GM23338 (cell line): ENCODE data around the gene TXNRD1. TPM values are rescaled to one million over a fixed set of nuclear protein-coding genes. Genes with fewer than 3 reads are reported as not detected.

Experiments used
- ATAC-seq: fragments of 200-7000 bp; cut with Tn5 transposase; 3 replicates; pipeline ENCODE4 v1.9.1; 2020
- DNase-seq: peaks from one replicate; pipeline ENCODE4 v3.0.0-alpha.2; 2015; ENCODE audit warnings: low spot score
- H2AFZ ChIP-seq: fragments of 200-600 bp; sonication (generic); 2 replicates; pipeline ENCODE4 v1.8.0; 2016; ENCODE audit warnings: antibody characterized with exemption, mild to moderate bottlenecking, moderate library complexity
- H3F3A ChIP-seq: fragments of 200-600 bp; sonication (generic); replicated peaks from 2 replicates; pipeline ENCODE4 v1.8.0; 2017; ENCODE audit warnings: antibody characterized with exemption, mixed run types, low read depth
- H3K27ac ChIP-seq: fragments of 200-600 bp; sonication (generic); 2 replicates; pipeline ENCODE4 v1.6.1; 2016; ENCODE audit warnings: low read depth
- H3K27me3 ChIP-seq: fragments of 200-600 bp; sonication (generic); 2 replicates; pipeline ENCODE4 v1.8.0; 2016; ENCODE audit warnings: mild to moderate bottlenecking, mixed run types, moderate library complexity; ENCODE audit not compliant: insufficient read depth
- H3K36me3 ChIP-seq: fragments of 200-600 bp; sonication (generic); 2 replicates; pipeline ENCODE4 v1.8.0; 2016; ENCODE audit warnings: mild to moderate bottlenecking; ENCODE audit not compliant: insufficient read depth
- H3K4me1 ChIP-seq: fragments of 200-600 bp; sonication (generic); 2 replicates; pipeline ENCODE4 v1.8.0; 2016; ENCODE audit warnings: mild to moderate bottlenecking, moderate library complexity; ENCODE audit not compliant: insufficient read depth
- H3K4me2 ChIP-seq: fragments of 200-600 bp; sonication (generic); 2 replicates; pipeline ENCODE4 v1.7.1; 2017; ENCODE audit warnings: mixed run types
- H3K4me3 ChIP-seq: fragments of 200-600 bp; sonication (generic); 2 replicates; pipeline ENCODE4 v1.6.1; 2016; ENCODE audit warnings: mixed run types
- H3K79me2 ChIP-seq: fragments of 200-600 bp; sonication (generic); replicated peaks from 2 replicates; pipeline ENCODE4 v1.8.0; 2017; ENCODE audit warnings: mild to moderate bottlenecking; ENCODE audit not compliant: insufficient read depth
- H3K9me2 ChIP-seq: fragments of 200-600 bp; sonication (generic); 2 replicates; pipeline ENCODE4 v1.8.0; 2017; ENCODE audit not compliant: insufficient read depth
- H4K20me1 ChIP-seq: fragments of 200-600 bp; sonication (generic); replicated peaks from 2 replicates; pipeline ENCODE4 v1.8.0; 2017; ENCODE audit warnings: mild to moderate bottlenecking; ENCODE audit not compliant: insufficient read depth
- H3K27ac Mint-ChIP-seq: 2 replicates; pipeline ENCODE4 v1.8.0; 2020; ENCODE audit warnings: inconsistent platforms, mild to moderate bottlenecking, moderate library complexity, mixed read lengths
- H3K27me3 Mint-ChIP-seq: 3 replicates; pipeline ENCODE4 v1.8.0; 2022; ENCODE audit warnings: low read depth, mild to moderate bottlenecking, moderate library complexity, mixed read lengths, inconsistent platforms; ENCODE audit not compliant: insufficient read depth, poor library complexity
- H3K36me3 Mint-ChIP-seq: 3 replicates; pipeline ENCODE4 v1.8.0; 2021; ENCODE audit warnings: low read depth, mild to moderate bottlenecking, inconsistent platforms, moderate library complexity, mixed read lengths
- H3K4me1 Mint-ChIP-seq: 3 replicates; pipeline ENCODE4 v1.8.0; 2020; ENCODE audit warnings: mild to moderate bottlenecking, inconsistent platforms, mixed read lengths
- H3K4me3 Mint-ChIP-seq: 3 replicates; pipeline ENCODE4 v1.8.0; 2021; ENCODE audit warnings: moderate library complexity, mild to moderate bottlenecking, inconsistent platforms, mixed read lengths
- H3K9me3 Mint-ChIP-seq: 3 replicates; pipeline ENCODE4 v1.8.0; 2020; ENCODE audit warnings: moderate library complexity, mild to moderate bottlenecking, inconsistent platforms, mixed read lengths
- CREB1 ChIP-seq: fragments of 250-450 bp; sonication (Bioruptor Pico); IDR thresholded peaks from 2 replicates; pipeline ENCODE4 v1.5.0; 2020; ENCODE audit warnings: low read depth, mild to moderate bottlenecking, moderate library complexity
- EZH2 ChIP-seq: fragments of 200-600 bp; sonication (generic); IDR thresholded peaks from one replicate; pipeline ENCODE4 v1.8.0; 2017; ENCODE audit warnings: antibody characterized with exemption, mild to moderate bottlenecking, low read depth; ENCODE audit not compliant: unreplicated experiment
- POLR2AphosphoS5 ChIP-seq: IDR thresholded peaks from 2 replicates; pipeline ENCODE4 v1.6.1; 2016; ENCODE audit warnings: antibody characterized with exemption, low read depth
- ZNF331 ChIP-seq: fragments of 250-450 bp; sonication (Bioruptor Pico); IDR thresholded peaks from 2 replicates; pipeline ENCODE4 v1.5.0; 2020; ENCODE audit warnings: low read depth, mild to moderate bottlenecking, moderate library complexity
- long read RNA-seq: library from polyadenylated mRNA; unstranded; transcript quantifications from one replicate; pipeline ENCODE4 v2.0.0, GENCODE V29; 2020; ENCODE audit not compliant: unreplicated experiment
- polyA plus RNA-seq: library from polyadenylated mRNA; unstranded; fragments of >200 nt; fragmentation: Nextera tagmentation; extraction: Ambion mirVana; gene quantifications from 2 replicates; pipeline ENCODE4 v1.2.1, GENCODE V29; 2016
- total RNA-seq: library from RNA; depleted of rRNA; stranded (reverse); fragments of >200 nt; shearing (Covaris generic); gene quantifications from 2 replicates; pipeline ENCODE4 v1.2.3, GENCODE V29; 2014; rRNA removed
- TF ChIP-seq, protein P1 (sequence below), 2 experiments: fragments of 200-600 bp in 1 of 2; sonication (generic) in 1 of 2; conservative IDR thresholded peaks; 2 replicates each; pipeline versions ENCODE4 v1.5.1 to v1.6.1; 2016 to 2017; ENCODE audit warnings: antibody characterized with exemption in 2 of 2, low read depth in 2 of 2, mild to moderate bottlenecking in 2 of 2, moderate library complexity in 1 of 2
- TF ChIP-seq, protein P2 (sequence below): IDR thresholded peaks from one replicate; pipeline ENCODE4 v1.6.1; 2018; ENCODE audit warnings: antibody characterized with exemption; ENCODE audit not compliant: unreplicated experiment

TXNRD1 gene
- 127 and 135 TPM in 2 replicates for total RNA-seq
- 108 and 115 TPM in 2 replicates for polyA plus RNA-seq
- long read RNA-seq, transcript TXNRD1-205 (15 exons, 3,930 nt), result major isoform, 7 of 36 reads
- long read RNA-seq, partial matches to known transcripts, result 17 of 36 reads
- long read RNA-seq, other reads (novel, unspliced or antisense), result 11 of 36 reads

DNA sequence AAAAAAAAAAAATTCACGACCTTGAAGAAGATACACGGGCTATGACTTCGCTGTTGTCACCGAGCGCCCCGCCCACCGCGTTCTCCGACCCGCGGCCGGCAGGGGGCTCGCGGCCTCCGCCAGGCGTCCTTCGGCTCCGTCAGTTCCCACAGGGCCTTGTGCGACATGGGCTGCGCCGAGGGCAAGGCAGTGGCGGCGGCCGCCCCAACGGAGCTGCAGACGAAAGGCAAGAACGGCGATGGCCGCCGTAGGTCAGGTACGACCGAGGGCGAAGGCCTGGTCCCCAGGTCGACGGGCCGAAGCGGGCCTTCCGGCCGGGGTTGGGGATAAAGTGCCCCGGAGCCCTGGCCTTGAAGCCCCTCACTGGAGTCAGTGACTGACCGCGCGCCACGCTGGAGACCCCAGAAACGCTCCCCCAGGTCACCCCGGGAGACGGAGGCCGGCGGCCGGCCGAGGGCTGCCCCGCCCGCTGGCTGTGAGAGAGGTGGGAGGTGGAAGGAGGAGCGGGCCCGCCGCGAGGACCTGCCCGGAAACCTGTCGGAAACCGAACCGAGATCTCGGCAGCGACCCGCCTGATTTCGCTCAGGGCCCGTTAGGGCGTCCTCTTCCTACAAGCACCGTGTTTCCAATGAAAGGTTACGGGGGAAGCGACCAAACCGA lies at the start of gene TXNRD1:
TXNRD1 (plus strand) TSS at position 142 of the 660 bp plus-strand sequence; CDS start at position 166, 24 bp downstream.
- no peaks in the 10 kb centered on the region; the same call in 2 of the 3 replicates for H3K36me3 Mint-ChIP-seq
- Histone ChIP-seq H3K9me2 (no peaks in the 10 kb centered on the region), H3K27ac (peak within 1 kb of the TSS; percentile 59; the same call in 1 of the 2 replicates), H4K20me1 (no peaks in the 10 kb centered on the region), H3K36me3 (no peaks in the 10 kb centered on the region), H3K79me2 (no peaks in the 10 kb centered on the region), H2AFZ (peak within 1 kb of the TSS; percentile 99), H3F3A (no peaks in the 10 kb centered on the region), H3K27me3 (peaks cover 17% of the 10 kb centered on the region), H3K4me2 (peak within 1 kb of the TSS; percentile 87), H3K4me1 (peaks cover 5% of the 10 kb centered on the region; the same call in 1 of the 2 replicates), H3K4me3 (peak within 1 kb of the TSS; percentile 77)
- peaks cover 18% of the 10 kb centered on the region for H3K27me3 Mint-ChIP-seq
- no peaks in the 10 kb centered on the region; the same call in 2 of the 3 replicates for H3K9me3 Mint-ChIP-seq
- no peak within 1 kb of the TSS for H3K27ac Mint-ChIP-seq
- DNase-seq (peak; percentile 94), ATAC-seq (peak; percentile 97)
- peak within 1 kb of the TSS; percentile 71 for H3K4me3 Mint-ChIP-seq
- no peaks in the 10 kb centered on the region for H3K4me1 Mint-ChIP-seq
- TF ChIP-seq, protein P1, sequence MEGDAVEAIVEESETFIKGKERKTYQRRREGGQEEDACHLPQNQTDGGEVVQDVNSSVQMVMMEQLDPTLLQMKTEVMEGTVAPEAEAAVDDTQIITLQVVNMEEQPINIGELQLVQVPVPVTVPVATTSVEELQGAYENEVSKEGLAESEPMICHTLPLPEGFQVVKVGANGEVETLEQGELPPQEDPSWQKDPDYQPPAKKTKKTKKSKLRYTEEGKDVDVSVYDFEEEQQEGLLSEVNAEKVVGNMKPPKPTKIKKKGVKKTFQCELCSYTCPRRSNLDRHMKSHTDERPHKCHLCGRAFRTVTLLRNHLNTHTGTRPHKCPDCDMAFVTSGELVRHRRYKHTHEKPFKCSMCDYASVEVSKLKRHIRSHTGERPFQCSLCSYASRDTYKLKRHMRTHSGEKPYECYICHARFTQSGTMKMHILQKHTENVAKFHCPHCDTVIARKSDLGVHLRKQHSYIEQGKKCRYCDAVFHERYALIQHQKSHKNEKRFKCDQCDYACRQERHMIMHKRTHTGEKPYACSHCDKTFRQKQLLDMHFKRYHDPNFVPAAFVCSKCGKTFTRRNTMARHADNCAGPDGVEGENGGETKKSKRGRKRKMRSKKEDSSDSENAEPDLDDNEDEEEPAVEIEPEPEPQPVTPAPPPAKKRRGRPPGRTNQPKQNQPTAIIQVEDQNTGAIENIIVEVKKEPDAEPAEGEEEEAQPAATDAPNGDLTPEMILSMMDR (conservative IDR thresholded peaks at IDR 0.05; ENCODE audit: low read depth in 2 of 2), result peak; percentile 67 to 89
- TF ChIP-seq ZNF331 (CRISPR knock-in tag) (no peak), POLR2AphosphoS5 (peak; percentile 75), CREB1 (CRISPR knock-in tag) (peak; percentile 64; the same call in 1 of the 2 replicates), EZH2 (no peak)
- TF ChIP-seq, protein P2, sequence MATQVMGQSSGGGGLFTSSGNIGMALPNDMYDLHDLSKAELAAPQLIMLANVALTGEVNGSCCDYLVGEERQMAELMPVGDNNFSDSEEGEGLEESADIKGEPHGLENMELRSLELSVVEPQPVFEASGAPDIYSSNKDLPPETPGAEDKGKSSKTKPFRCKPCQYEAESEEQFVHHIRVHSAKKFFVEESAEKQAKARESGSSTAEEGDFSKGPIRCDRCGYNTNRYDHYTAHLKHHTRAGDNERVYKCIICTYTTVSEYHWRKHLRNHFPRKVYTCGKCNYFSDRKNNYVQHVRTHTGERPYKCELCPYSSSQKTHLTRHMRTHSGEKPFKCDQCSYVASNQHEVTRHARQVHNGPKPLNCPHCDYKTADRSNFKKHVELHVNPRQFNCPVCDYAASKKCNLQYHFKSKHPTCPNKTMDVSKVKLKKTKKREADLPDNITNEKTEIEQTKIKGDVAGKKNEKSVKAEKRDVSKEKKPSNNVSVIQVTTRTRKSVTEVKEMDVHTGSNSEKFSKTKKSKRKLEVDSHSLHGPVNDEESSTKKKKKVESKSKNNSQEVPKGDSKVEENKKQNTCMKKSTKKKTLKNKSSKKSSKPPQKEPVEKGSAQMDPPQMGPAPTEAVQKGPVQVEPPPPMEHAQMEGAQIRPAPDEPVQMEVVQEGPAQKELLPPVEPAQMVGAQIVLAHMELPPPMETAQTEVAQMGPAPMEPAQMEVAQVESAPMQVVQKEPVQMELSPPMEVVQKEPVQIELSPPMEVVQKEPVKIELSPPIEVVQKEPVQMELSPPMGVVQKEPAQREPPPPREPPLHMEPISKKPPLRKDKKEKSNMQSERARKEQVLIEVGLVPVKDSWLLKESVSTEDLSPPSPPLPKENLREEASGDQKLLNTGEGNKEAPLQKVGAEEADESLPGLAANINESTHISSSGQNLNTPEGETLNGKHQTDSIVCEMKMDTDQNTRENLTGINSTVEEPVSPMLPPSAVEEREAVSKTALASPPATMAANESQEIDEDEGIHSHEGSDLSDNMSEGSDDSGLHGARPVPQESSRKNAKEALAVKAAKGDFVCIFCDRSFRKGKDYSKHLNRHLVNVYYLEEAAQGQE, result no peak

DNA sequence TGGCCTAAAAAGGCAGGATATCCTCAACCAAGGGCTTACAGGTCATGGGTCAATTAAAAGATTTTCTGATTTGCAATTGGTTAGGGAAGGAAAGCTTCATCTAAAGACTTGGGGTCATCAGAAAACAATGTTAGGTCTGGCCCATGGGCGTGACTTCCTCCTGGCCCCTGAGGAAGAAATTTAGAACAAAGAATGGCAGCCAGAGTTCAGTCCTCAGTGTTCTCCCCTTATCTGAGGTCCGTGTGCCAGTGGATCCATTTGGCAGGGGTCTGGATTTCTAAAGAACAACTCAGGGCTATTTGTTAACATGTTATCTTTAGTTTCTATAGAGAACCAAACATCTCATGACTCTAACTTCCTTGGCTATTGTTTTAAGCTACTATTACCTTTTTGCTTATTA lies 49.8 kb upstream of the TXNRD1 start:
- Histone ChIP-seq H4K20me1 (no peaks in the 10 kb centered on the region), H3K27ac (no peak overlapping the region), H2AFZ (no peak overlapping the region), H3K4me1 (peaks cover 8% of the 10 kb centered on the region; the same call in 1 of the 2 replicates), H3K4me3 (no peak overlapping the region), H3K79me2 (no peaks in the 10 kb centered on the region), H3K27me3 (no peaks in the 10 kb centered on the region), H3K9me2 (0 out of 2 replicates have a peak, but pooled peaks cover 4% of the 10 kb centered on the region), H3K4me2 (no peak overlapping the region), H3F3A (no peaks in the 10 kb centered on the region), H3K36me3 (no peaks in the 10 kb centered on the region)
- ATAC-seq (no peak), DNase-seq (no peak)
- H3K36me3 Mint-ChIP-seq, result no peaks in the 10 kb centered on the region
- H3K4me1 Mint-ChIP-seq, result peaks cover 2% of the 10 kb centered on the region; the same call in 1 of the 3 replicates
- no peak overlapping the region for H3K27ac Mint-ChIP-seq
- H3K4me3 Mint-ChIP-seq, result no peak overlapping the region
- H3K9me3 Mint-ChIP-seq, result no peaks in the 10 kb centered on the region; the same call in 2 of the 3 replicates
- TF ChIP-seq, protein P1 (conservative IDR thresholded peaks at IDR 0.05; ENCODE audit: low read depth in 2 of 2), result no peak
- no peaks in the 10 kb centered on the region for H3K27me3 Mint-ChIP-seq
